Endodermal cell (in vitro differentiated cells): ENCODE measurements around the gene GLYATL1. TPM values are rescaled to one million over a fixed set of nuclear protein-coding genes. Genes with fewer than 3 reads are reported as not detected.

ENCODE experiments used
- DNase-seq: peaks from one replicate; pipeline ENCODE4 v3.0.0-alpha.2; 2017
- H3K27ac ChIP-seq: 2 replicates; pipeline ENCODE4 v1.5.1; 2013; ENCODE audit warnings: mild to moderate bottlenecking, low read depth, low read length, moderate library complexity
- H3K27me3 ChIP-seq: 2 replicates; pipeline ENCODE4 v1.6.1; 2013; ENCODE audit warnings: mild to moderate bottlenecking, low read length, moderate library complexity; ENCODE audit not compliant: insufficient read depth, control insufficient read depth, poor library complexity, severe bottlenecking
- H3K36me3 ChIP-seq: 2 replicates; pipeline ENCODE4 v1.7.0; 2013; ENCODE audit warnings: mild to moderate bottlenecking, low read length, moderate library complexity; ENCODE audit not compliant: control insufficient read depth, insufficient read depth
- H3K4me1 ChIP-seq: one replicate; pipeline ENCODE4 v1.7.0; 2013; ENCODE audit warnings: low read length; ENCODE audit not compliant: control insufficient read depth, insufficient read depth
- H3K4me3 ChIP-seq: 2 replicates; pipeline ENCODE4 v1.5.1; 2013; ENCODE audit warnings: mild to moderate bottlenecking, low read length, moderate library complexity
- H3K9ac ChIP-seq: 2 replicates; pipeline ENCODE4 v1.6.1; 2013; ENCODE audit warnings: mild to moderate bottlenecking, low read length, moderate library complexity; ENCODE audit not compliant: poor library complexity, severe bottlenecking; ENCODE audit errors: extremely low read depth
- H3K9me3 ChIP-seq: 2 replicates; pipeline ENCODE4 v1.6.1; 2013; ENCODE audit warnings: mild to moderate bottlenecking, low read length, moderate library complexity; ENCODE audit not compliant: control insufficient read depth
- H3K27ac Mint-ChIP-seq: 2 replicates; pipeline ENCODE4 v1.8.0; 2020; ENCODE audit warnings: mixed read lengths
- H3K27me3 Mint-ChIP-seq: 2 replicates; pipeline ENCODE4 v1.8.0; 2021; ENCODE audit warnings: mild to moderate bottlenecking, mixed read lengths; ENCODE audit not compliant: insufficient read depth
- H3K36me3 Mint-ChIP-seq: 2 replicates; pipeline ENCODE4 v1.8.0; 2020; ENCODE audit warnings: low read depth, mixed read lengths
- H3K4me1 Mint-ChIP-seq: 2 replicates; pipeline ENCODE4 v1.8.0; 2020; ENCODE audit warnings: mixed read lengths
- H3K4me3 Mint-ChIP-seq: 2 replicates; pipeline ENCODE4 v1.8.0; 2020; ENCODE audit warnings: mild to moderate bottlenecking, moderate library complexity, mixed read lengths
- H3K9me3 Mint-ChIP-seq: 2 replicates; pipeline ENCODE4 v1.8.0; 2020; ENCODE audit warnings: mild to moderate bottlenecking, mixed read lengths
- WGBS, 2 experiments: methylation state at CpG; one replicate each; pipeline versions ENCODE4 v1.1.5 to v1.1.7; 2013; ENCODE audit warnings: missing lambda C conversion rate in 2 of 2, mixed read lengths in 1 of 2; ENCODE audit not compliant: insufficient coverage in 1 of 2, insufficient read length in 1 of 2; 5-methylcytosine and 5-hydroxymethylcytosine counted together
- total RNA-seq, 2 donors: library from RNA; stranded (reverse); fragmentation: NEBNext Ultra II Directional in 1 of 2; extraction: Animal tissue kit (Norgen Biotek cat#: 25700) in 1 of 2; gene quantifications; 2 replicates in 1 of 2; 3 replicates in 1 of 2; pipeline ENCODE4 v1.2.1, GENCODE V29; 2021
- TF ChIP-seq, protein P1 (sequence below): fragments of 200-600 bp; sonication (generic); conservative IDR thresholded peaks from 2 replicates; pipeline ENCODE4 v1.5.0; 2021; ENCODE audit warnings: antibody characterized with exemption, mild to moderate bottlenecking

GLYATL1 gene
- total RNA-seq, 2 donors from 2014 or later: 5.0 to 12.5 TPM

DNA sequence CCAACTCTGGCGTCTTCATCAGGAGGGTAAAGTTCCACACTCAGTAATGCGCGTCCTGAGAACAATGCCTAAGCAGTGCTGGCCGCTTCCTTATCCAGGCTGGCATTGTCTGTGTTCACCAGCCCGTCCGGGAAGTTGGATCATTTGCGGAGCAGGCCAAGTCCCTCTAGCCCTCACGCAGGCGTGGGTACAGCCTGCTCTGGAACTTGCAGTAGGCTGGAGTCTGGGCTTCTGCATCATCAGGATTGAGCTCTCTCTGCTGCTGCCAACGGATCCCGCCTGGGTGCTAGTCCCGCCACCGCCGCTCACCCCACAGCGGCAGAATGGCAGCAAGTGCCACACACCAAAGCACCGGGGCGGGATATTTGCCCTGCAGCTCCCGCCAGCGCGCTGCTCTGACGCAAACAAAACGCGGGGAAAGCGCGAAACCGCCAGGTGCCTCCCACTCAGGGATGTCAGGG, 29.0 kb downstream of the GLYATL1 start:
- Mint-ChIP-seq H3K9me3 (peaks cover 18% of the 10 kb centered on the region), H3K27me3 (peaks cover 71% of the 10 kb centered on the region), H3K4me3 (peak overlapping the region; percentile 33), H3K36me3 (no peaks in the 10 kb centered on the region), H3K27ac (no peak overlapping the region), H3K4me1 (peaks cover 5% of the 10 kb centered on the region)
- Histone ChIP-seq H3K4me1 (no peaks in the 10 kb centered on the region), H3K9ac (no peak overlapping the region), H3K27ac (no peak overlapping the region), H3K27me3 (no peaks in the 10 kb centered on the region), H3K36me3 (no peaks in the 10 kb centered on the region), H3K9me3 (peaks cover 12% of the 10 kb centered on the region), H3K4me3 (no peak overlapping the region)
- WGBS, 2 experiments: 90 to 95% methylated on average over 23 to 26 of the region's 26 CpGs
- DNase-seq: peak; percentile 61
- TF ChIP-seq, protein P1, sequence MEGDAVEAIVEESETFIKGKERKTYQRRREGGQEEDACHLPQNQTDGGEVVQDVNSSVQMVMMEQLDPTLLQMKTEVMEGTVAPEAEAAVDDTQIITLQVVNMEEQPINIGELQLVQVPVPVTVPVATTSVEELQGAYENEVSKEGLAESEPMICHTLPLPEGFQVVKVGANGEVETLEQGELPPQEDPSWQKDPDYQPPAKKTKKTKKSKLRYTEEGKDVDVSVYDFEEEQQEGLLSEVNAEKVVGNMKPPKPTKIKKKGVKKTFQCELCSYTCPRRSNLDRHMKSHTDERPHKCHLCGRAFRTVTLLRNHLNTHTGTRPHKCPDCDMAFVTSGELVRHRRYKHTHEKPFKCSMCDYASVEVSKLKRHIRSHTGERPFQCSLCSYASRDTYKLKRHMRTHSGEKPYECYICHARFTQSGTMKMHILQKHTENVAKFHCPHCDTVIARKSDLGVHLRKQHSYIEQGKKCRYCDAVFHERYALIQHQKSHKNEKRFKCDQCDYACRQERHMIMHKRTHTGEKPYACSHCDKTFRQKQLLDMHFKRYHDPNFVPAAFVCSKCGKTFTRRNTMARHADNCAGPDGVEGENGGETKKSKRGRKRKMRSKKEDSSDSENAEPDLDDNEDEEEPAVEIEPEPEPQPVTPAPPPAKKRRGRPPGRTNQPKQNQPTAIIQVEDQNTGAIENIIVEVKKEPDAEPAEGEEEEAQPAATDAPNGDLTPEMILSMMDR: no peak

DNA sequence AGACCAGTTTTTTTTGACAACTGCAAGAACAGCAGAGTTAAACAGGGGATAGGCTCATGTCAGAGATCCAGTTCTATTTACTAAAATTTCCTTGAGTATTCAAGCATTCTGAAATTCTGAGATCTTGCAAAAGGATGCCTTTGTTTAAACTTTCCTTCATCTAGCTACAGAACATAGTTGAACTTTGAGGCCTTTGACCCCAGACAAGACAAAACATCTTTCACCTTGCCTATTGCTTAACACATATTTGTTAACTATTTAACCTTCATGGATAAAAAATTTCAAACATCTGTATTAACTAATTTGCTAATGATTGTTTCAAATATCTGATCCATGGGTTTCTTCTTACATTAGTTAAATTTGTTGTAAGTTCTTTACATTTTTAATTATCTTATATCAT, 38.2 kb downstream of the GLYATL1 start:
- H3K27ac ChIP-seq: no peak overlapping the region
- H3K4me3 Mint-ChIP-seq: no peak overlapping the region
- H3K27ac Mint-ChIP-seq: no peak overlapping the region
- no peaks in the 10 kb centered on the region for H3K27me3 ChIP-seq
- H3K4me1 Mint-ChIP-seq: no peaks in the 10 kb centered on the region
- no peak for DNase-seq
- H3K4me3 ChIP-seq: no peak overlapping the region
- peaks cover 33% of the 10 kb centered on the region for H3K27me3 Mint-ChIP-seq
- no peaks in the 10 kb centered on the region for H3K36me3 Mint-ChIP-seq
- H3K4me1 ChIP-seq: no peaks in the 10 kb centered on the region
- H3K9ac ChIP-seq: no peak overlapping the region
- peaks cover 3% of the 10 kb centered on the region for H3K9me3 ChIP-seq
- peaks cover 23% of the 10 kb centered on the region for H3K9me3 Mint-ChIP-seq
- H3K36me3 ChIP-seq: no peaks in the 10 kb centered on the region
- TF ChIP-seq, protein P1: no peak

DNA sequence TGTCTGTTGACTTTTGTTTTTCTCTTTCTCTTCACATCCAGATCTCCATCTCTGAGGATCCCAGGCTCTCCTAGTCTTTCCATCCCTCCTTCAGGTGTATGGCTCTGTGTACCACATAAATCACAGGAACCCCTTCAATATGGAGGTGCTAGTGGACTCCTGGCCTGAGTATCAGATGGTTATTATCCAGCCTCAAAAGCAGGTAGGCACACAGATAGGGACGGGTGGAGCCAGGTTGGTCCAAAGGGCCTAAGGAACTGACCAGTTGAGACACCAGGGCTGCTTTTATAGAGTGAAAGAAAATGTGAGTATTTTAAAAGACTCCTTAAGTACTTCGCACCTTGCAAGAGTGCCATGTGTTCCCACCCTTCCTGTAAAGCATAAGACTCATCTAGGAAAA, 39.9 kb downstream of the GLYATL1 start:
- no peak overlapping the region for H3K27ac Mint-ChIP-seq
- 84 to 85% methylated on average over 2 of the region's 2 CpGs for WGBS, 2 experiments
- no peaks in the 10 kb centered on the region for H3K36me3 Mint-ChIP-seq
- Histone ChIP-seq H3K4me1 (no peaks in the 10 kb centered on the region), H3K27ac (no peak overlapping the region), H3K27me3 (no peaks in the 10 kb centered on the region), H3K4me3 (no peak overlapping the region), H3K9me3 (no peaks in the 10 kb centered on the region), H3K36me3 (no peaks in the 10 kb centered on the region), H3K9ac (no peak overlapping the region)
- no peak for DNase-seq
- TF ChIP-seq, protein P1: no peak
- H3K4me1 Mint-ChIP-seq: no peaks in the 10 kb centered on the region
- H3K27me3 Mint-ChIP-seq: peaks cover 25% of the 10 kb centered on the region
- H3K9me3 Mint-ChIP-seq: peaks cover 6% of the 10 kb centered on the region
- no peak overlapping the region for H3K4me3 Mint-ChIP-seq
